ENCODE measurements around the gene SLC25A22. TPM values are rescaled to one million over a fixed set of nuclear protein-coding genes. Genes with fewer than 3 reads are reported as not detected.

The SLC25A22 gene
- polyA plus RNA-seq, 2 of the 4 experiments (the other 2 are of a cell fraction), result 13.5 to 18.7 TPM

- no peak for TF ChIP-seq FOSL2 (IDR thresholded peaks at IDR 0.05)
- peak; percentile 48 for TF ChIP-seq FOSL2 (CRISPR knock-in tag; IDR thresholded peaks at IDR 0.05)
- no peak for TF ChIP-seq SMC3 (IDR thresholded peaks at IDR 0.05)
- no peak for TF ChIP-seq REST (IDR thresholded peaks at IDR 0.05)
- no peak for TF ChIP-seq ZNF302 (CRISPR knock-in tag; IDR thresholded peaks at IDR 0.05)
- DNase-seq (ENCODE audit: low read depth in 1 of 2, low spot score in 1 of 2) (no peak), FAIRE-seq (no peak), ATAC-seq (no peak)
- ChIA-PET POLR2A (interaction anchor here (4.7 to 5.1 kb wide), 2 partner anchors 12 kb away, joined by 47 to 52 read pairs; partner anchors contain the start of genes PNPLA2, POLR2L and TSPAN4), CTCF (interaction anchor here (1.0 to 1.4 kb wide), 3 partner anchors 8 to 14 kb away, joined by 3 to 4 read pairs (median 4); partner anchors contain the start of gene PNPLA2)
- Histone ChIP-seq H3K9me3 (no peaks in the 10 kb centered on the region), H3K4me1 (peaks cover 53% of the 10 kb centered on the region), H3K4me2 (peak overlapping the region; percentile 88), H3K27ac (peak overlapping the region; percentile 98 to 100), H3K4me3 (peak overlapping the region; percentile 86)
- WGBS (ENCODE audit: missing lambda C conversion rate), result 69% methylated on average over 17 of the region's 31 CpGs
Measured at GRCh38 chr11:831118-831864, 33.2 kb upstream of the SLC25A22 start.

- Histone ChIP-seq H3K4me1 (peaks cover 53% of the 10 kb centered on the region), H3K4me3 (peak overlapping the region; percentile 86; the same call in 2 of the 3 replicates), H3K4me2 (peak overlapping the region; percentile 88), H3K27ac (peak overlapping the region; percentile 18 to 100; a peak in 4 of 6 replicates), H3K9me3 (no peaks in the 10 kb centered on the region)
- no peak for DNase-seq (ENCODE audit: low read depth in 1 of 2, low spot score in 1 of 2)
- whole genome bisulfite sequencing (ENCODE audit: missing lambda C conversion rate), result 69% methylated on average over 46 of the region's 78 CpGs
- FAIRE-seq, result no peak
- CTCF ChIA-PET, result interaction anchor here (1.0 to 1.3 kb wide), 2 partner anchors 9 to 12 kb away, joined by 3 to 4 read pairs; partner anchors contain the start of gene PNPLA2
- ATAC-seq, result peak in 1 of 2 experiments; percentile 11; a peak in 3 of 6 replicates
- TF ChIP-seq MAX (IDR thresholded peaks at IDR 0.05), result peak; percentile 42; the same call in 1 of the 2 replicates
- TF ChIP-seq HMGXB4 (CRISPR knock-in tag; IDR thresholded peaks at IDR 0.05; ENCODE audit: borderline replicate concordance), result no peak
- TF ChIP-seq E2F6 (IDR thresholded peaks at IDR 0.05; ENCODE audit: borderline replicate concordance, low read depth), result 0 out of 2 replicates have a peak, but pooled peaks have one; percentile 27
- POLR2A ChIA-PET, result interaction anchor here (1.0 to 5.1 kb wide), 4 partner anchors 11 to 13 kb away, joined by 3 to 52 read pairs (median 36); partner anchors contain the start of genes PNPLA2, POLR2L and TSPAN4
Measured at GRCh38 chr11:830295-831117, 32.4 kb upstream of the SLC25A22 start.

- no peak for DNase-seq (ENCODE audit: low read depth in 1 of 2, low spot score in 1 of 2)
- ATAC-seq, result no peak
- 94% methylated on average over 16 of the region's 39 CpGs for WGBS (ENCODE audit: missing lambda C conversion rate)
- H3K4me2 ChIP-seq, result peak overlapping the region; percentile 88
- H3K4me1 ChIP-seq, result peaks cover 53% of the 10 kb centered on the region
- H3K27ac ChIP-seq, result peak overlapping the region in 1 of 2 experiments; percentile 19; a peak in 1 of 6 replicates
- CTCF ChIA-PET, result interaction anchor here (1.1 to 1.3 kb wide), 2 partner anchors 11 to 14 kb away, joined by 3 to 4 read pairs; partner anchors contain the start of gene PNPLA2
- TF ChIP-seq HMGXB4 (CRISPR knock-in tag; IDR thresholded peaks at IDR 0.05; ENCODE audit: borderline replicate concordance) (no peak), RCOR1 (IDR thresholded peaks at IDR 0.05; ENCODE audit: low read depth, low read length) (no peak), HDAC2 (IDR thresholded peaks at IDR 0.05) (no peak), FOSB (CRISPR knock-in tag; IDR thresholded peaks at IDR 0.05) (no peak), HOXB13 (CRISPR knock-in tag; IDR thresholded peaks at IDR 0.05; ENCODE audit: low read depth) (no peak)
- POLR2A ChIA-PET, result interaction anchor here (1.0 to 3.5 kb wide), 2 partner anchors 11 to 13 kb away, joined by 3 to 26 read pairs; partner anchors contain the start of genes PNPLA2 and TSPAN4
- FAIRE-seq, result no peak
- no peak overlapping the region for H3K4me3 ChIP-seq
- no peaks in the 10 kb centered on the region for H3K9me3 ChIP-seq
Measured at GRCh38 chr11:829847-830294, 31.8 kb upstream of the SLC25A22 start.

All from A549 (cell line).